Neural progenitor cell (in vitro differentiated cells): ENCODE measurements around the gene HSD17B8.

ENCODE experiments used
- CTCF ChIP-seq: fragments of 200-600 bp; sonication (generic); IDR thresholded peaks from 2 replicates; pipeline ENCODE4 v1.5.1; 2017; ENCODE audit warnings: antibody characterized with exemption, mild to moderate bottlenecking
- EZH2 ChIP-seq: fragments of 200-600 bp; sonication (generic); IDR thresholded peaks from 2 replicates; pipeline ENCODE4 v1.6.1; 2017; ENCODE audit warnings: antibody characterized with exemption, mild to moderate bottlenecking, moderate library complexity

- no peak for TF ChIP-seq CTCF
- TF ChIP-seq EZH2 = no peak
Measured at GRCh38 chr6:33166363-33166762, 38.1 kb upstream of the HSD17B8 start.
